Panc1 (cell line): Measurements from ENCODE around the gene GRIA3. TPM values are rescaled to one million over a fixed set of nuclear protein-coding genes. Genes with fewer than 3 reads are reported as not detected.

Source experiments
- ATAC-seq: fragments of 200-7000 bp; cut with Tn5 transposase; 2 replicates; pipeline ENCODE4 v1.9.1; 2020; ENCODE audit warnings: mild to moderate bottlenecking, moderate library complexity
- BruUV-seq: library from RNA; stranded (reverse); fragments of 400-500 nt; replicated peaks from 2 replicates; lab custom pipeline; 2021; lab: Mats Ljungman, UMichigan
- CTCF ChIA-PET: fragments of 300-600 bp; sonication (Branson Sonifier 250); formaldehyde crosslinking; loops from one replicate; lab custom pipeline; 2022; ENCODE audit warnings: antibody characterized with exemption; lab: Charles Lee
- POLR2A ChIA-PET: fragments of 300-600 bp; sonication (Branson Sonifier 250); formaldehyde crosslinking; loops from one replicate; lab custom pipeline; 2022; ENCODE audit warnings: antibody characterized with exemption; lab: Charles Lee
- DNase-seq: peaks from one replicate; pipeline ENCODE4 v3.0.0-alpha.2; 2010; ENCODE audit warnings: low read depth, low spot score
- H3K27ac ChIP-seq: 2 replicates; pipeline ENCODE4 v1.5.1; 2011; ENCODE audit warnings: mild to moderate bottlenecking, low read length, inconsistent platforms
- H3K27me3 ChIP-seq: fragments of 200-500 bp; sonication (Bioruptor generic); 2 replicates; pipeline ENCODE4 v1.6.0; 2014; ENCODE audit warnings: low read length, inconsistent platforms; ENCODE audit not compliant: control insufficient read depth, insufficient read depth
- H3K36me3 ChIP-seq: fragments of 200-500 bp; sonication (Bioruptor generic); 2 replicates; pipeline ENCODE4 v1.5.1; 2014; ENCODE audit warnings: inconsistent platforms, mild to moderate bottlenecking, low read length, moderate library complexity; ENCODE audit not compliant: control insufficient read depth, insufficient read depth
- H3K4me1 ChIP-seq: 2 replicates; pipeline ENCODE4 v1.5.1; 2011; ENCODE audit warnings: inconsistent platforms, mild to moderate bottlenecking, low read length, moderate library complexity; ENCODE audit not compliant: control insufficient read depth, insufficient read depth
- H3K4me3 ChIP-seq, 2 experiments: 2 replicates each; pipeline ENCODE4 v1.5.1; 2011 to 2012; ENCODE audit warnings: low read depth in 2 of 2, low read length in 2 of 2, mild to moderate bottlenecking in 2 of 2, inconsistent platforms in 1 of 2, moderate library complexity in 1 of 2
- H3K9me3 ChIP-seq: fragments of 200-500 bp; sonication (Bioruptor generic); 2 replicates; pipeline ENCODE4 v1.5.1; 2014; ENCODE audit warnings: low read depth, mild to moderate bottlenecking, inconsistent platforms, low read length, moderate library complexity; ENCODE audit not compliant: control insufficient read depth, insufficient read depth
- POLR2AphosphoS5 ChIP-seq: IDR thresholded peaks from 2 replicates; pipeline ENCODE4 v1.6.1; 2012; ENCODE audit warnings: mild to moderate bottlenecking, low read depth, low read length, moderate library complexity
- SIN3A ChIP-seq: IDR thresholded peaks from 2 replicates; pipeline ENCODE4 v1.6.1; 2012; ENCODE audit warnings: low read depth, mild to moderate bottlenecking, low read length, moderate library complexity, borderline replicate concordance; ENCODE audit not compliant: insufficient read depth
- TCF7L2 ChIP-seq: IDR thresholded peaks from 2 replicates; pipeline ENCODE4 v1.6.1; 2011; ENCODE audit warnings: mild to moderate bottlenecking, low read depth, low read length, inconsistent platforms
- in situ Hi-C: cut with HindIII; loops from 2 replicates; pipeline ENCODE4 v1.10.0; 2016; ENCODE audit warnings: low sequenced_read_pairs, low pct_unique_long_range_greater_than_20kb
- intact Hi-C: fragments of 100-400 bp; cut with micrococcal nuclease; formaldehyde crosslinking; loops from one replicate; pipeline ENCODE4 v1.10.0; 2022; ENCODE audit not compliant: unreplicated experiment
- total RNA-seq: library from RNA; stranded (reverse); gene quantifications from one replicate; pipeline ENCODE4 v1.2.1, GENCODE V29; 2021; ENCODE audit not compliant: unreplicated experiment
- TF ChIP-seq, protein P1 (sequence below): fragments of 450-650 bp; IDR thresholded peaks from 2 replicates; pipeline ENCODE4 v1.5.1; 2017; ENCODE audit warnings: mild to moderate bottlenecking
- TF ChIP-seq, protein P2 (sequence below), 2 experiments: IDR thresholded peaks; 2 replicates each; pipeline ENCODE4 v1.6.1; 2011 to 2012; ENCODE audit warnings: low read depth in 2 of 2, control low read depth in 1 of 2, low read length in 1 of 2, mild to moderate bottlenecking in 1 of 2, moderate library complexity in 1 of 2; ENCODE audit not compliant: insufficient read depth in 1 of 2

Gene GRIA3
- total RNA-seq, 1 experiment from 2014 or later, result not detected

DNA sequence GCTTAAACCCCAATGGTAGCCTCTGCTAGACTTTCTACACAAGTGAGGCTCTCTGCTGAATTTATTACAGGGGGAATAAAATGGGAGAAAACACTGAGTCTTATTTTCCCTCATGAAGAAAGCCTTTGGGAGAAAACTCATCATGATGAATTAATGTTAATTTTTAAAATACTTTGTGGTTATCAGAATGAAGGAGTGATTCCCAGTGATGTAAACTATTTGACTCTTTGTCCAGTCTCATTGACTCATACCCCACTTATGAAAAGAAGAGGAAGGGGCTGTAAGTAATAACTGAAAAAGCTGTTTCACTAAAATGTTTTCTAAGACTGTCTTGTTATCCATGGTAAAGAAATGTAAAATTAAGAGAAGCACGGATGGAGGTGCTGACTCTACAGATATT lies 208.8 kb downstream of the GRIA3 start:
- TF ChIP-seq, protein P1, sequence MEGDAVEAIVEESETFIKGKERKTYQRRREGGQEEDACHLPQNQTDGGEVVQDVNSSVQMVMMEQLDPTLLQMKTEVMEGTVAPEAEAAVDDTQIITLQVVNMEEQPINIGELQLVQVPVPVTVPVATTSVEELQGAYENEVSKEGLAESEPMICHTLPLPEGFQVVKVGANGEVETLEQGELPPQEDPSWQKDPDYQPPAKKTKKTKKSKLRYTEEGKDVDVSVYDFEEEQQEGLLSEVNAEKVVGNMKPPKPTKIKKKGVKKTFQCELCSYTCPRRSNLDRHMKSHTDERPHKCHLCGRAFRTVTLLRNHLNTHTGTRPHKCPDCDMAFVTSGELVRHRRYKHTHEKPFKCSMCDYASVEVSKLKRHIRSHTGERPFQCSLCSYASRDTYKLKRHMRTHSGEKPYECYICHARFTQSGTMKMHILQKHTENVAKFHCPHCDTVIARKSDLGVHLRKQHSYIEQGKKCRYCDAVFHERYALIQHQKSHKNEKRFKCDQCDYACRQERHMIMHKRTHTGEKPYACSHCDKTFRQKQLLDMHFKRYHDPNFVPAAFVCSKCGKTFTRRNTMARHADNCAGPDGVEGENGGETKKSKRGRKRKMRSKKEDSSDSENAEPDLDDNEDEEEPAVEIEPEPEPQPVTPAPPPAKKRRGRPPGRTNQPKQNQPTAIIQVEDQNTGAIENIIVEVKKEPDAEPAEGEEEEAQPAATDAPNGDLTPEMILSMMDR, result no peak
- TF ChIP-seq SIN3A (no peak), TCF7L2 (no peak), POLR2AphosphoS5 (no peak)
- TF ChIP-seq, protein P2, sequence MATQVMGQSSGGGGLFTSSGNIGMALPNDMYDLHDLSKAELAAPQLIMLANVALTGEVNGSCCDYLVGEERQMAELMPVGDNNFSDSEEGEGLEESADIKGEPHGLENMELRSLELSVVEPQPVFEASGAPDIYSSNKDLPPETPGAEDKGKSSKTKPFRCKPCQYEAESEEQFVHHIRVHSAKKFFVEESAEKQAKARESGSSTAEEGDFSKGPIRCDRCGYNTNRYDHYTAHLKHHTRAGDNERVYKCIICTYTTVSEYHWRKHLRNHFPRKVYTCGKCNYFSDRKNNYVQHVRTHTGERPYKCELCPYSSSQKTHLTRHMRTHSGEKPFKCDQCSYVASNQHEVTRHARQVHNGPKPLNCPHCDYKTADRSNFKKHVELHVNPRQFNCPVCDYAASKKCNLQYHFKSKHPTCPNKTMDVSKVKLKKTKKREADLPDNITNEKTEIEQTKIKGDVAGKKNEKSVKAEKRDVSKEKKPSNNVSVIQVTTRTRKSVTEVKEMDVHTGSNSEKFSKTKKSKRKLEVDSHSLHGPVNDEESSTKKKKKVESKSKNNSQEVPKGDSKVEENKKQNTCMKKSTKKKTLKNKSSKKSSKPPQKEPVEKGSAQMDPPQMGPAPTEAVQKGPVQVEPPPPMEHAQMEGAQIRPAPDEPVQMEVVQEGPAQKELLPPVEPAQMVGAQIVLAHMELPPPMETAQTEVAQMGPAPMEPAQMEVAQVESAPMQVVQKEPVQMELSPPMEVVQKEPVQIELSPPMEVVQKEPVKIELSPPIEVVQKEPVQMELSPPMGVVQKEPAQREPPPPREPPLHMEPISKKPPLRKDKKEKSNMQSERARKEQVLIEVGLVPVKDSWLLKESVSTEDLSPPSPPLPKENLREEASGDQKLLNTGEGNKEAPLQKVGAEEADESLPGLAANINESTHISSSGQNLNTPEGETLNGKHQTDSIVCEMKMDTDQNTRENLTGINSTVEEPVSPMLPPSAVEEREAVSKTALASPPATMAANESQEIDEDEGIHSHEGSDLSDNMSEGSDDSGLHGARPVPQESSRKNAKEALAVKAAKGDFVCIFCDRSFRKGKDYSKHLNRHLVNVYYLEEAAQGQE (IDR thresholded peaks at IDR 0.05; ENCODE audit: insufficient read depth in 1 of 2, low read depth in 2 of 2, low read length in 1 of 2), result no peak
- Histone ChIP-seq H3K27ac (no peak overlapping the region), H3K27me3 (no peaks in the 10 kb centered on the region), H3K9me3 (no peaks in the 10 kb centered on the region), H3K4me1 (no peaks in the 10 kb centered on the region), H3K36me3 (no peaks in the 10 kb centered on the region), H3K4me3 (no peak overlapping the region)
- ATAC-seq, result no peak
- intact Hi-C loops (no loop called here), in situ Hi-C loops (no loop called here)
- ChIA-PET POLR2A (no interaction called here), CTCF (no interaction called here)
- BruUV-seq, result no TSS peak
- no peak for DNase-seq

DNA sequence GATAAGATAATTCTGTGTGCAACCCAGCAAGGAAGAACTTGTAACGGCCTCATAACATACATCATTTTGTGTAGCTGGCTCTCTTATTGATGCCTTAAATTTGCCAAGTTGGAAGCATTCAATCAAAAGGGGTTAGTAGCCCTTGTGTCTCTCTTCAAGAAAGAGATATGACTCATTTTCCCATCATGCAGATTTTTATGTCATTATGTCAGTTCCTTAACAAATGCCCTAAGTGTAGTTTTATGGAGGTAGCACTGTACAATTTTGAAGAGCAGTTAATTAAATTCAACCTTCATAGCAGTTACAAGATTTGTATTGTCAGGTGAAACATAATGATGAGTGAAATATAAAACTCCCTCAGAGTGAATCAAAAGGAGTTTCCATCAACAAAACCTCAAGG lies 215.6 kb downstream of the GRIA3 start:
- intact Hi-C loops, result no loop called here
- ATAC-seq (no peak), DNase-seq (no peak)
- no peak for TF ChIP-seq TCF7L2
- TF ChIP-seq POLR2AphosphoS5, result no peak
- no peak for TF ChIP-seq SIN3A
- TF ChIP-seq, protein P2 (IDR thresholded peaks at IDR 0.05; ENCODE audit: insufficient read depth in 1 of 2, low read depth in 2 of 2, low read length in 1 of 2), result no peak
- in situ Hi-C loops, result no loop called here
- no peaks in the 10 kb centered on the region for H3K4me1 ChIP-seq
- no TSS peak for BruUV-seq
- H3K27me3 ChIP-seq, result no peaks in the 10 kb centered on the region
- POLR2A ChIA-PET, result no interaction called here
- no peak overlapping the region for H3K4me3 ChIP-seq
- no peaks in the 10 kb centered on the region for H3K36me3 ChIP-seq
- H3K9me3 ChIP-seq, result no peaks in the 10 kb centered on the region
- CTCF ChIA-PET, result no interaction called here
- H3K27ac ChIP-seq, result no peak overlapping the region
